Measurements from ENCODE around the gene PPP1R26. TPM values are rescaled to one million over a fixed set of nuclear protein-coding genes. Genes with fewer than 3 reads are reported as not detected.

The PPP1R26 gene
- total RNA-seq, 4 donors from 2014 or later, result 22.3 to 29.8 (median 25.7) TPM

GRCh38 chr9:135500525-135501260 is 21.1 kb downstream of the PPP1R26 start, which contains the start of gene MRPS2:
TSS of gene MRPS2 (plus strand) at chr9:135500682. CDS start at chr9:135500711, 29 bp downstream.
- Histone ChIP-seq H3K9me3 (no peaks in the 10 kb centered on the region), H3K27me3 (no peaks in the 10 kb centered on the region), H3K4me1 (peaks cover 18 to 19% of the 10 kb centered on the region in 2 donors), H3K27ac (peak within 1 kb of the TSS; percentile 50 to 72 (median 54)), H3K36me3 (peaks cover 15% of the 10 kb centered on the region in 2 donors), H3K4me3 (replicated peaks in 1 of 3) (peak within 1 kb of the TSS; percentile 86 to 92 (median 91))
- WGBS, 2 donors, result 0% methylated on average over 23 of the region's 92 CpGs; no CpG with 5 or more reads in 1 of the 2 donors
- TF ChIP-seq, protein P1, sequence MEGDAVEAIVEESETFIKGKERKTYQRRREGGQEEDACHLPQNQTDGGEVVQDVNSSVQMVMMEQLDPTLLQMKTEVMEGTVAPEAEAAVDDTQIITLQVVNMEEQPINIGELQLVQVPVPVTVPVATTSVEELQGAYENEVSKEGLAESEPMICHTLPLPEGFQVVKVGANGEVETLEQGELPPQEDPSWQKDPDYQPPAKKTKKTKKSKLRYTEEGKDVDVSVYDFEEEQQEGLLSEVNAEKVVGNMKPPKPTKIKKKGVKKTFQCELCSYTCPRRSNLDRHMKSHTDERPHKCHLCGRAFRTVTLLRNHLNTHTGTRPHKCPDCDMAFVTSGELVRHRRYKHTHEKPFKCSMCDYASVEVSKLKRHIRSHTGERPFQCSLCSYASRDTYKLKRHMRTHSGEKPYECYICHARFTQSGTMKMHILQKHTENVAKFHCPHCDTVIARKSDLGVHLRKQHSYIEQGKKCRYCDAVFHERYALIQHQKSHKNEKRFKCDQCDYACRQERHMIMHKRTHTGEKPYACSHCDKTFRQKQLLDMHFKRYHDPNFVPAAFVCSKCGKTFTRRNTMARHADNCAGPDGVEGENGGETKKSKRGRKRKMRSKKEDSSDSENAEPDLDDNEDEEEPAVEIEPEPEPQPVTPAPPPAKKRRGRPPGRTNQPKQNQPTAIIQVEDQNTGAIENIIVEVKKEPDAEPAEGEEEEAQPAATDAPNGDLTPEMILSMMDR (IDR thresholded peaks at IDR 0.05), result peak; percentile 48 to 97 (median 83)
- peak in 1 of 2 donors; percentile 59 for TF ChIP-seq POLR2A (IDR thresholded peaks at IDR 0.05)
- intact Hi-C loops (cut with DNase I), result no loop called here
- DNase-seq, result peak; percentile 87 to 89

DNA sequence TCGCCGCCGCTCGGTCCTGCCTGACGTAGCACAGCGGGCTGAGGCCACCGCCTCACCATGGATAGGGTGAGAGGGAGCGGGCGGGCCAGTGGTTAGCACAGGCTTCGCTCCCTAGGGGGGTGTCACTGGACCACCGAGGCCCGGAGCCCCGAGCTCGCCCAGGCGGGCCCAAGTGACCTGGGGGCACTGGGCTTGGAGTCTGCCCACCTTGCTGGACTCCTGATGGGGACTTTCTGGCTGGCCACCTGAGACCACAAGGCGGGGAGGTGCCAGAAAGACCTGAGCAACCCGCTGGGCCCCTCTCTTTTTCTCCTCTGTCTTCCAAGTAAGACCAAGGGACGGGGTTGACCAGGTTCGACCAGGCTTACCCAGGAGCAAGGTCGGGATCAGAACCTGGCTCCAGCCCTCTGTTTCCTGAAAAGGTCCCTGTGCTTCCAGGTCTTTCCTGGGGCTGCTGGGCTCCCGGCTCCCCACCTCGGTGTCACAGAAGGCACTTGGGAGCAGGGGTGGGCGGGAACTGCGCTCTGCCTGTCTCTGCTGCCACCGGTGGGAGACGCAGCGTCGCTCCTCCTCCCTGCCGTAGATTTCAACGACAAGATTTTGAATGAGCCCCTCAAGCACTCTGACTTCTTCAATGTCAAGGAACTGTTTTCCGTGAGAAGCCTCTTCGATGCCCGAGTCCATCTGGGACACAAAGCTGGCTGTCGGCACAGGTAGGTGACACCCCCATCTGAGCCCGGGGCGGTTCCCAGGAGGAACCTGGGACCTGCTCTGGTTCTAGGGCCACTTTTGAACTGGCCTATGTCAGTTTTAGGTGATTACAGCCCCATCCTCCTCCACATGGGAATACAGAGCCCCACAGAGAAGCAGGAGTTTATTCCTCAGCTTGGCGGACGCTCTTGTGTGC is 21.9 kb downstream of the PPP1R26 start:
- no peaks in the 10 kb centered on the region for H3K9me3 ChIP-seq
- TF ChIP-seq, protein P1 (IDR thresholded peaks at IDR 0.05), result no peak
- TF ChIP-seq POLR2A (IDR thresholded peaks at IDR 0.05), result no peak
- H3K4me3 ChIP-seq (replicated peaks in 1 of 3), result peak overlapping the region; percentile 86 to 92 (median 91)
- H3K27ac ChIP-seq, result peak overlapping the region in 1 of 3 donors; percentile 72
- H3K27me3 ChIP-seq, result no peaks in the 10 kb centered on the region
- DNase-seq, result no peak
- peaks cover 18 to 19% of the 10 kb centered on the region in 2 donors for H3K4me1 ChIP-seq
- 69 to 80% methylated on average over 21 to 23 of the region's 38 CpGs for WGBS, 2 donors
- intact Hi-C loops (cut with DNase I), result no loop called here
- H3K36me3 ChIP-seq, result peaks cover 15% of the 10 kb centered on the region in 2 donors

- no peak for DNase-seq
- no peak overlapping the region for H3K4me3 ChIP-seq (replicated peaks in 1 of 3)
- peaks cover 15% of the 10 kb centered on the region in 2 donors for H3K36me3 ChIP-seq
- H3K4me1 ChIP-seq, result peaks cover 18 to 19% of the 10 kb centered on the region in 2 donors
- no peaks in the 10 kb centered on the region for H3K27me3 ChIP-seq
- H3K27ac ChIP-seq, result no peak overlapping the region
- intact Hi-C loops (cut with DNase I), result no loop called here
- TF ChIP-seq, protein P1 (IDR thresholded peaks at IDR 0.05), result no peak
- no peak for TF ChIP-seq POLR2A (IDR thresholded peaks at IDR 0.05)
- H3K9me3 ChIP-seq, result no peaks in the 10 kb centered on the region
- WGBS, 2 donors, result 91 to 93% methylated on average over 15 of the region's 15 CpGs
Measured at GRCh38 chr9:135502168-135502872, 22.7 kb downstream of the PPP1R26 start.

DNA sequence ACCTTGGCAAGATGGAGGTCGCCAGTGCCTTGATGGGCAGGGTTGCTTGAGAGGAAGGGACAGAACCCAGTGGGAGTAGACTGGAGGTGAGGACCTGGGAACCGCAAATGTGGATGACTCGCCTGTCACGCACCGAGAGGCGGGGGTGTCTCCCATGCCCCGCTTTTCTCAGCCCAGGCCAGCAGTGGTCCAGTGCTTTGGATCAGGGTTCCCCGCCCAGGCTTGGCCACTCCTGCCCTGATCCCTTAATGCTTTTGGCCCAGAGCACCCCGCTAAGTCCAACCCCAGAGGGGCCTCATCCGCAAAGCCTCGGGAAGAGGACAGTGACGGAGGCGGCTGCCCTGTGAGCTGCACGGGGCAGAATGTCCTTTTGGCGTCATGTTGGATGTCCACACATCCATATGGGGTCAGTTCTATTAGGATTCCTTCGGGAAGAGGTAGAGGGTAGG is 23.3 kb downstream of the PPP1R26 start:
- no peak for TF ChIP-seq POLR2A (IDR thresholded peaks at IDR 0.05)
- TF ChIP-seq, protein P1 (IDR thresholded peaks at IDR 0.05), result no peak
- Histone ChIP-seq H3K4me1 (peaks cover 18 to 19% of the 10 kb centered on the region in 2 donors), H3K4me3 (replicated peaks in 1 of 3) (no peak overlapping the region), H3K9me3 (no peaks in the 10 kb centered on the region), H3K36me3 (peaks cover 15% of the 10 kb centered on the region in 2 donors), H3K27ac (no peak overlapping the region), H3K27me3 (no peaks in the 10 kb centered on the region)
- WGBS, 2 donors, result 91 to 97% methylated on average over 15 to 16 of the region's 16 CpGs
- no peak for DNase-seq
- intact Hi-C loops (cut with DNase I), result no loop called here

All from thyroid gland (tissue), 4 donors.